Small intestine (tissue), 7 donors: ENCODE results near the gene PGAM5. TPM values are rescaled to one million over a fixed set of nuclear protein-coding genes. Genes with fewer than 3 reads are reported as not detected.
A peak's percentile ranks its signal among the peaks of the same experiment; 100 is the strongest.
"Not testable (repeated sequence)": the region's sequence is repeated elsewhere in the genome, so short reads cannot be mapped to it uniquely, and the experiment has no call there.

Source experiments
- DNase-seq, 2 donors: peaks; one replicate each; pipeline versions ENCODE4 v3.0.0 to v3.0.0-alpha.2; 2013
- FAIRE-seq: peaks from 2 replicates; lab custom pipeline; 2012; peaks lifted over from hg19 to GRCh38; lab: Jason Lieb, UNC
- H3K27ac ChIP-seq, 3 donors: one replicate each; pipeline ENCODE4 v1.5.1; 2013; ENCODE audit warnings: low read length in 2 of 3, mild to moderate bottlenecking in 2 of 3, control low read depth in 1 of 3, inconsistent platforms in 1 of 3, low read depth in 1 of 3, moderate library complexity in 1 of 3
- H3K27me3 ChIP-seq, 3 donors: one replicate each; pipeline ENCODE4 v1.6.1; 2013; ENCODE audit warnings: low read length in 3 of 3, inconsistent platforms in 1 of 3; ENCODE audit not compliant: control insufficient read depth in 3 of 3, insufficient read depth in 3 of 3
- H3K36me3 ChIP-seq, 3 donors: one replicate each; pipeline ENCODE4 v1.6.1; 2013; ENCODE audit warnings: low read length in 3 of 3, inconsistent platforms in 1 of 3, low read depth in 1 of 3, mild to moderate bottlenecking in 1 of 3, moderate library complexity in 1 of 3; ENCODE audit not compliant: control insufficient read depth in 3 of 3, insufficient read depth in 2 of 3
- H3K4me1 ChIP-seq, 3 donors: one replicate each; pipeline ENCODE4 v1.6.1; 2013; ENCODE audit warnings: low read length in 2 of 3, inconsistent platforms in 1 of 3, low read depth in 1 of 3, mild to moderate bottlenecking in 1 of 3, moderate library complexity in 1 of 3; ENCODE audit not compliant: control insufficient read depth in 3 of 3, insufficient read depth in 2 of 3
- H3K4me3 ChIP-seq, 3 donors: one replicate each; pipeline ENCODE4 v1.5.1; 2013; ENCODE audit warnings: low read length in 3 of 3, control low read depth in 1 of 3, inconsistent platforms in 1 of 3, low read depth in 1 of 3, mild to moderate bottlenecking in 1 of 3, moderate library complexity in 1 of 3
- H3K9me3 ChIP-seq, 2 donors: one replicate each; pipeline ENCODE4 v1.6.1; 2013; ENCODE audit warnings: low read depth in 1 of 2, low read length in 1 of 2; ENCODE audit not compliant: control insufficient read depth in 2 of 2, insufficient read depth in 1 of 2
- WGBS, 3 donors: extraction: QIAGEN DNeasy Blood & Tissue Kit; methylation state at CpG; one replicate each; pipeline ENCODE4 v1.1.7; 2013; 5-methylcytosine and 5-hydroxymethylcytosine counted together
- polyA plus RNA-seq, 4 donors: library from polyadenylated mRNA; stranded (reverse) in 3 of 4; unstranded in 1 of 4; fragments of 200-250 nt in 3 of 4; fragments of 120-200 nt in 1 of 4; gene quantifications; one replicate each; pipeline versions ENCODE4 v1.2.1 to v1.2.3, GENCODE V29; 2013
- donor health status: healthy with polysubstance abuse.
- donor health status: control.
- donor health status: control.
- donor health status: Bipolar disorder and iron deficiency.
- donor health status: healthy.

The PGAM5 gene
- polyA plus RNA-seq, 4 donors: 9.5 to 35.5 (median 15.8) TPM

GRCh38 chr12:132677492-132677891 lies 33.1 kb upstream of the PGAM5 start:
- Histone ChIP-seq H3K4me3 (no peak overlapping the region), H3K36me3 (peaks cover 9 to 70% (median 10%) of the 10 kb centered on the region in 3 donors), H3K27ac (no peak overlapping the region), H3K9me3 (no peaks in the 10 kb centered on the region), H3K4me1 (no peaks in the 10 kb centered on the region), H3K27me3 (no peaks in the 10 kb centered on the region)
- no peak for DNase-seq
- 81 to 90% (median 85%) methylated on average over 9 of the region's 9 CpGs for WGBS, 3 donors
- no peak for FAIRE-seq

DNA sequence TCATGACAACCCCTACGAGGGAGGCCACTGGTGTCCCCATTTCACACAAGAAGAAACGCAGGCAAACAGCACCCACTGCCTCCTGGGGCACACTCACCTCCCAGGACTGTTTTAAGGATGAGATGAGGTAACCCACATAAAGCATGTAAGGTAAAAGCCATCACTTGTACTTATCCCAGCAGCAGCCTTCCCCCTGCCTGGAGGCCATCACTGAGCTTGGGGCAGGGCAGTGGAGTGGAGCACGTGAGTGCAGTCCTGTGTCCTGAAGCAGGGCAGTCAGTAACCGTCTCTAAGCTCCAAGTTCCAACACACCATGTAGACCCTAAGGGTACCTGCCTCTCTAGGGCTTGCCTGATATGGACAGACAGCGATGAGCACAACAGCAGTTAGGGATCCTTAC lies 25.2 kb upstream of the PGAM5 start:
- WGBS, 3 donors: 68 to 79% (median 73%) methylated on average over 5 of the region's 5 CpGs
- no peaks in the 10 kb centered on the region for H3K27me3 ChIP-seq
- no peak overlapping the region for H3K4me3 ChIP-seq
- H3K4me1 ChIP-seq: peaks cover 2 to 9% (median 4%) of the 10 kb centered on the region in 3 donors
- H3K27ac ChIP-seq: no peak overlapping the region
- peaks cover 0 to 12% (median 0%) of the 10 kb centered on the region in 3 donors for H3K36me3 ChIP-seq
- no peaks in the 10 kb centered on the region for H3K9me3 ChIP-seq
- FAIRE-seq (no peak), DNase-seq (no peak)

- WGBS, 3 donors: 0% methylated on average over 47 to 55 of the region's 55 CpGs
- peak overlapping the region in 2 of 3 donors; percentile 74 for H3K27ac ChIP-seq
- H3K27me3 ChIP-seq: no peaks in the 10 kb centered on the region
- H3K4me3 ChIP-seq: peak overlapping the region; percentile 52 to 79 (median 78)
- no peaks in the 10 kb centered on the region for H3K9me3 ChIP-seq
- peaks cover 0 to 14% (median 3%) of the 10 kb centered on the region in 3 donors for H3K36me3 ChIP-seq
- DNase-seq (no peak), FAIRE-seq (no peak)
- H3K4me1 ChIP-seq: peaks cover 2 to 9% (median 4%) of the 10 kb centered on the region in 3 donors
Measured at GRCh38 chr12:132686825-132687210, 23.8 kb upstream of the PGAM5 start.

GRCh38 chr12:132687211-132688164 lies 23.2 kb upstream of the PGAM5 start, which contains the start of the genes POLE and PXMP2:
POLE (minus strand) TSS chr12:132687342; CDS start chr12:132687315, 27 bp downstream.
PXMP2 (plus strand) TSS chr12:132687587; CDS start chr12:132687671, 84 bp downstream.
- Histone ChIP-seq H3K4me3 (peak within 1 kb of the TSS; percentile 52 to 79 (median 78)), H3K4me1 (peaks cover 2 to 9% (median 4%) of the 10 kb centered on the region in 3 donors), H3K27ac (peak within 1 kb of the TSS in 2 of 3 donors; percentile 74 to 83), H3K36me3 (peaks cover 0 to 15% (median 3%) of the 10 kb centered on the region in 3 donors), H3K9me3 (no peaks in the 10 kb centered on the region), H3K27me3 (no peaks in the 10 kb centered on the region)
- no peak for FAIRE-seq
- 0 to 1% (median 0%) methylated on average over 68 to 134 of the region's 134 CpGs for WGBS, 3 donors
- peak; percentile 96 to 98 for DNase-seq

DNA sequence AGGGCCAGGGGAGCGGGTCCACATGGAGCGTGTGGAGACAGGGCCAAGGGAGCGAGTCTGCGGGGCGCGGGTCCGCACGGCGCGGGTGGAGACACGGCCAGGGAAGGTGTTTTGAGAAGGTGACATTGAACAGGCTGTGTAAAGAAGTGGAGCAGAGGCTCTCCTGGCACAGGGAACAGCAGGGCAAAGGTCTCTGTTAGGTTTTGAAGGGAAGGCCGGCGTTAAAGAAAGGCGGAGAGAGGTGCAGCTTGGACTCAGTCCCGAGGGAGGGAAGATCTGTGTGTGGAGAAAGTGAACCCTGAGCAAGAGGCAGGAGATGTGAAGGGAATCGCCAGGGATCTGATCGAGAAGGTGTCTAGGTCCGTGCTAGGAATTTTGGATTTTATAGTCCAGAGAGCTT lies 21.4 kb upstream of the PGAM5 start:
- H3K9me3 ChIP-seq: no peaks in the 10 kb centered on the region
- peak overlapping the region in 2 of 3 donors; percentile 38 to 58 for H3K4me3 ChIP-seq
- peak overlapping the region; percentile 63 to 87 (median 85) for H3K27ac ChIP-seq
- peak; percentile 83 to 96 for DNase-seq
- H3K27me3 ChIP-seq: no peaks in the 10 kb centered on the region
- 16 to 67% (median 41%) methylated on average over 18 of the region's 18 CpGs for WGBS, 3 donors
- peaks cover 0 to 15% (median 3%) of the 10 kb centered on the region in 3 donors for H3K36me3 ChIP-seq
- H3K4me1 ChIP-seq: peaks cover 2 to 9% (median 4%) of the 10 kb centered on the region in 3 donors
- no peak for FAIRE-seq

GRCh38 chr12:132690112-132690511 lies 20.5 kb upstream of the PGAM5 start:
- Histone ChIP-seq H3K4me3 (no peak overlapping the region), H3K4me1 (peaks cover 2 to 9% (median 4%) of the 10 kb centered on the region in 3 donors), H3K27me3 (no peaks in the 10 kb centered on the region), H3K9me3 (no peaks in the 10 kb centered on the region), H3K27ac (peak overlapping the region in 2 of 3 donors; percentile 22 to 85), H3K36me3 (peaks cover 0 to 17% (median 3%) of the 10 kb centered on the region in 3 donors)
- no peak for DNase-seq
- 90 to 94% (median 91%) methylated on average over 9 of the region's 9 CpGs for WGBS, 3 donors
- no peak for FAIRE-seq

DNA sequence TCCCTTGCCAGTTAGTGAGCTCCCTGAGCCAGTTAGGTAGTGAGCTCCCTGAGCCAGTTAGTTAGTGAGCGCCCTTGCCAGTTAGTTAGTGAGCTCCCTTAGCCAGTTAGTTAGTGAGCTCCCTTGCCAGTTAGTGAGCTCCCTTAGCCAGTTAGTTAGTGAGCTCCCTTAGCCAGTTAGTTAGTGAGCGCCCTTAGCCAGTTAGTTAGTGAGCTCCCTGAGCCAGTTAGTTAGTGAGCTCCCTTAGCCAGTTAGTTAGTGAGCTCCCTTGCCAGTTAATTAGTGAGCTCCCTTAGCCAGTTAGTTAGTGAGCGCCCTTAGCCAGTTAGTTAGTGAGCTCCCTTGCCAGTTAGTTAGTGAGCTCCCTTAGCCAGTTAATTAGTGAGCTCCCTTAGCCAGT lies 18.6 kb upstream of the PGAM5 start:
- DNase-seq: not testable (repeated sequence)

GRCh38 chr12:132694888-132695287 lies 15.8 kb upstream of the PGAM5 start:
- 96 to 99% (median 99%) methylated on average over 3 of the region's 3 CpGs for WGBS, 3 donors
- DNase-seq, H3K27me3 ChIP-seq, H3K27ac ChIP-seq, H3K9me3 ChIP-seq, H3K4me1 ChIP-seq, FAIRE-seq, H3K4me3 ChIP-seq: not testable (repeated sequence)
- H3K36me3 ChIP-seq: peaks cover 6 to 49% (median 10%) of the 10 kb centered on the region in 3 donors

More for the DNA sequence above, 18.6 kb upstream of the PGAM5 start:
- H3K27ac ChIP-seq, FAIRE-seq, H3K4me3 ChIP-seq, H3K9me3 ChIP-seq, H3K27me3 ChIP-seq, H3K4me1 ChIP-seq: not testable (repeated sequence)
- 95 to 100% (median 99%) methylated on average over 2 to 3 of the region's 3 CpGs for WGBS, 3 donors
- peaks cover 4 to 33% (median 6%) of the 10 kb centered on the region in 3 donors for H3K36me3 ChIP-seq
